NT2/D1 (cell line): ENCODE measurements around the gene PDE6C.

Experiments used
- SUZ12 ChIP-seq: IDR thresholded peaks from 2 replicates; pipeline ENCODE4 v1.6.1; 2011; ENCODE audit not compliant: insufficient read length, insufficient read depth; ENCODE audit errors: extremely low read depth
- YY1 ChIP-seq: IDR thresholded peaks from 2 replicates; pipeline ENCODE4 v1.6.1; 2011; ENCODE audit not compliant: insufficient read length, insufficient read depth
- ZNF274 ChIP-seq: IDR thresholded peaks from 2 replicates; pipeline ENCODE4 v1.6.1; 2011; ENCODE audit warnings: mild to moderate bottlenecking, low read depth, low read length

DNA sequence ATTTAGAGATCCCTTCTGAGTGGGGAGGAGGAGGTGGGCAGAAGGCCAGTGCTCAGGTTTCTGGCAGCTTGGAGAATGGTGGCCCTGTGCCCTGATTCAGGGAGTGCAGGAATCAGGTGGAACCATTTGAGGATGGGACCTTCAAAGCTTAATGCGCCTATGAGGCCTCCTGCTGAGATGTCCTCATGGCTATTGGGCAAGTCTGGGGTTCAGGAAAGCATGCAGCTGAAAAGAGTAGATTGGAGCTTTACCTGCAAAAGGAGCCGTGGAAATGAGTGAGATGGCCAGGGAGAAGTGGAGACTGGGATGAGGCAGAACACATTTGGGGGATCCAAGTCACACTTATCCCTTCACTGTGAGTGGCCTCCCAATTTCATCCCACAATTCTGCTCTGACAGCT is 39.7 kb upstream of the PDE6C start:
- no peak for TF ChIP-seq ZNF274
- TF ChIP-seq YY1: no peak
- TF ChIP-seq SUZ12: no peak
